DMS114 treated with DMSO at 0.1 percent for 48 hours (cell line): ENCODE data around the gene AKT1.

Experiments used
- DNase-seq: peaks from one replicate; lab custom pipeline; 2025; ENCODE audit not compliant: unreplicated experiment; lab: John Stamatoyannopoulos, UW

The AKT1 gene

GRCh38 chr14:104800015-104800770 is 4.6 kb upstream of the AKT1 start:
- DNase-seq, result no peak

DNA sequence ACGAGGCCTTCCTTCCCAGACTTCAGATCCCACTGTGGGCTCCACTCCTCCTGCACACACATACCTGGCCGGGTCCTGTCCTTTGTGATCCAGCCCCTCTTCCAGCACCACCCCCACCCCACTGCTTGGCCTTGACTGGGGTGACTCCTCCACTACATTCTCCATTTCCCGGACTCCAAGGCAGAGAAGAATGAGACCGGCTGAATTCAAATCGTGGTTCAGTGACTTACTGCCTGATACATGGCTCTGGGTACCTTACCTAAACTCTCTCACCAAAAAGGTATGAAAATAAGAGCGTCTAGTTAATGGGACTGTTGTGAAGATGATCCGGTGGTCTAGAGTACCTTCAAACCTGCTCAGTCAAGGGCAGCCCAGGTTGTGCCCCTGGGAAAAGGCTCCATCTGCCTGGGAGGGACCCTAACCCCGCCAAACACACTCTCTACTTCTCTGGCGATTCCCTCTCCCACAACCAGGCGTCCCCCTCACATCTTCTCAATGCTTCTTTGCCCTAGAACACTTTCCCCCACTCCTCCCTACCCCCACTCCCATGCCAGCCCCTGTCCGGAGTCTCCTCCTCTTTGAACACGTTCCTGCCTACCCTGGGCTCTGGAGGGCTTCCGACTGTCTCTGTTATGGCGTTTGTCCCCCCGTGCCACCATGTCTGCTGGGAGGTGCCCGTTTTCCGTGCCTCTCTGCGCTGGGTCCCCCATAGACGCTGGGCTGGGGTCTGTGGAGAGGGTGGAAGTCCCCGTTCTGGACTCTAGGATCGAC is 3.9 kb upstream of the AKT1 start:
- DNase-seq, result peak; percentile 26

DNA sequence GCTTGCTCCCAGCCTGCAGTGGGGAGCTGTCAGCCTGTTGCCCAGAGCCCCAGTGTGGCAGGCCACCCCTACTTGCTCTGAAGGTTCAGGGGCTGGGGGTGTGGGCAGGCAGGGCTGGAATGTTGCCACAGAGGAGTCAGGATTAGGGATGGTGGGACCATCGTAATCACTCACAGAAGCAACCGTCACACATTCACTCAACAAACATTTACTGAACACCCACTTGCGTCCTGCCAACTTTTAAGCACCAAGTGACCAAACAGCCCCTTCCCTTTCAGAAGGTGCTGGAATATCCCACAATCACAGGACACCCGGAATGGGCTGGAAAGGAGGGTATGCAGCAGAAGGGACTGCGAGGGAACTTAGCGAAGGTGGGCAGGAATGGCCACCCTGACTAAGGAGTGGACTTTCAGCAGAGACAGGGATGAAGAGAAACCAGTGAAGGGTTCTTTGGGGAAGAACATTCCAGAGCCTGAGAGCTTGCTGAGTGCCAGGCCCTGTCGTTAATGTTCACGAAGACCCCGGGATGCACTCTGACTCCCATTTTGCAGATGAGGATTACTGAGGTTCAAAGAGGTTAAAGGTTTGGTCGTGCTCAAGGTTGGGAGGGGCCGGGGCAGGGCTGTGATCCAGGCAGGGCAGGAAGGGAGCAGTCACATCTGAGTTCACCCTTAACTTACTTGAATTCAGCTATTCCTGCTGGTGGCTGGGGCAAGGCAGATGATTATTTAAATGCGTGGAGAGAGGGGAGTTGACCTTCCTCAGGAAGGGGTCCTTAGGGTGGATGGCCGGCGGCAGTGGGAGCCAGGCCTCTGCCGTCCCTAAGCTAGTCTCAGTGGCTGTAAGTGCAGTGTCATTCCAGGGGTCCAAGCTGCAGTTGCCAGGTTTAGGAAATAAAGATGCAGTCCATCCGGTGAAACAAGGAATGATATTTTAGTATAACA is 3.0 kb upstream of the AKT1 start:
- DNase-seq, result no peak

DNA sequence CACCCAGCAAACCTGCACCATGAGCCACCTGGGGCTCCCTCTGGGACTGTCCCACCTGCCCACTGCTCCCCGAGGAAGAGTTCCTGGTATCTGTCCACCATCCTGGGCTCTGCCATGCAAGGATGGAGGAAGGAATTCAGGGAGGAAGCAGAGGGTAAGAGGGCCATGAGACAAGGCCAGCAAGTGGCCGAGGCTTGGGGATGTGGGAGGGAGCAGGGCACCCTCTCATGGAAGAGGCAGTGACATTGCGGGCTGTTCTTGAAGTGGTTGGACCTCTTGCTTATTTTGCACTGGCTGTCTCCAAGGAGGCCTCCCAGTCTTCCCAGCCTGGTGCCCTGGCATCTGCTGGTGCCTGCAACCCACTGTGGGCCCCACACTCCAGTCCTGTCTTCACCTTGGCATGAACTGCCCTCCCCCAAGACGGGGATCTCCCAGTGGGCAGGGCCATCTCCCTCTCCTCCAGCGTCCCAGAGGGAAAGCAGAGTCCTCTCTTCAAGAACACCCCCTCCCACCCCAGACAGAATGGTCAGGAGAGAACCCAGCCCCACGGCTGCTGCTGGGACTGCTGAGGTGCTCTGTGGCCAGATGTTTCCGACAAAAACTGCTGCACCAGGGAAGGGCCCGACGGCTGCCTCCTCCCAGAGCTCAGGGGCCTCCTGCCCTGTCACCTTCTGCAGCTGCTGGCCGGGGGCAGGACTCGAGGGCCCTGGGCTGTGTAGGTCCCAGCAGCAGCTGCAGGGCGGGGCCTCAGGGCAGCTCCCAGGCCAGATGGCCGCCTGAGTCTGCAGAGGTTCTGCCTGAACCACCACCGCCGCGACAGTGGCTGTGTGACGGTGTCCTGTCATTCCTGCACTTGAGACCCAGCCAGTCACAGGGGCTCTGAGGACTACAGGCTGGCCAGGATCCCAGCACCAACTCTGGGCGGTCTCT is 1.8 kb upstream of the AKT1 start:
- no peak for DNase-seq

- no peak for DNase-seq
These were observed 1.1 kb upstream of the AKT1 start for GRCh38 chr14:104796687-104797081.

DNA sequence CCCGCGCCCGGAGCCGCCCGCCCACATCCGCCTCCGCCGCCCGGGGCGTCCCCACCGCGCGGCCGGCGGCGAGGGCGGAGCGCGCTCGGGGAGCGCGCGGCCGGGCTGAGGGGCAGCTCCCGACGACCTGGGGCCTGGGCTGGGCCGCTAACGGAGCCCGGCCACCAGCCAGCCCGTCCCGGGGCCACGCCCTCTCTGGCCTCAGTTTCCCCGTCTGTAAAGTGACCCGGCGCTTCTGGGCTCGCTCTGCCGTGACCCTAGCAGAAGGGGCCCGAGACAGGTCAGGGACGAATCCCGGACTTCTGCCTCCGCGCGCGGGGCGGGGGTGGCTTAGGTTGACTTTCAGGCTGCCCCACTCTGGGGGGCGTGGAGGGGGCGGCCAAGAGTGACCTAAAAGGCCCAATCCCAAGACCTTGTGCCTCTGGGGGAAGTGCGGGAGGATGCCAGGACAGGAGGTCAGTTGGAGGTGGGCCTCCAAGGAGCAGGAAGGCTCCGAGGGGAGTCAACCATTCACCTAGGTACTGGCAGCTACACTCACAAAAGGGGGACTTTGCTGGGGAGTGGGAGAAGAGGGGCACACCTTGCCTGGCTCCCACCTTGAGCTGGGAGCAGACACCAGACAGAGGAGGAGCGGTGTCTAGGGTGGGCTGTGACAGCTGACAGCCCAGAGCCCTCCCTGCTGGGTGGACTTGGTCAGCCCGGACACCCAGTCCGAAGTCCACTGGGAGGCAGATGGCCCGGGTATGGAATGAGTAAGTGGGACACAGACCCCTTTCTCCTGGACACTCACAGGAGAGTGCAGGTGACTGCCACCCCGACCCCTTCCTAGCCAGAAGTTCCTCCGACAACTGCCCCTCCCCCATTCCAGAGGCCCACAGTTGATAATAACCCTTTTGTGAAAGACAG is 486 bp upstream of the AKT1 start:
- DNase-seq, result no peak

- no peak for DNase-seq
These were observed 936 bp downstream of the AKT1 start for GRCh38 chr14:104794631-104794992.

GRCh38 chr14:104794099-104794498 is 1.4 kb downstream of the AKT1 start:
- no peak for DNase-seq

DNA sequence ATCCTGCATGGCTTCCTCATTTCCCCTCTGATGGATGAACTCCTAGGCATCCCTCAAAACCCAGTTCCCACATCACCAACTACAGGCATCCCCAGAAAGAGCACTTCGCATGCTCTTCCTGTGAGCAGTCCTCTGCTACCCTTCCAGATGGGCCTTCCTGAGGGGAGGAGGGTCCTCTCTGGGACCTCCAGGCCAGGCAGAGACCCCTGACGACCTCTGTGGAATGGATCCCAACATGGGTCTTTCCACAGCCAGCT is 1.9 kb downstream of the AKT1 start:
- no peak for DNase-seq

DNA sequence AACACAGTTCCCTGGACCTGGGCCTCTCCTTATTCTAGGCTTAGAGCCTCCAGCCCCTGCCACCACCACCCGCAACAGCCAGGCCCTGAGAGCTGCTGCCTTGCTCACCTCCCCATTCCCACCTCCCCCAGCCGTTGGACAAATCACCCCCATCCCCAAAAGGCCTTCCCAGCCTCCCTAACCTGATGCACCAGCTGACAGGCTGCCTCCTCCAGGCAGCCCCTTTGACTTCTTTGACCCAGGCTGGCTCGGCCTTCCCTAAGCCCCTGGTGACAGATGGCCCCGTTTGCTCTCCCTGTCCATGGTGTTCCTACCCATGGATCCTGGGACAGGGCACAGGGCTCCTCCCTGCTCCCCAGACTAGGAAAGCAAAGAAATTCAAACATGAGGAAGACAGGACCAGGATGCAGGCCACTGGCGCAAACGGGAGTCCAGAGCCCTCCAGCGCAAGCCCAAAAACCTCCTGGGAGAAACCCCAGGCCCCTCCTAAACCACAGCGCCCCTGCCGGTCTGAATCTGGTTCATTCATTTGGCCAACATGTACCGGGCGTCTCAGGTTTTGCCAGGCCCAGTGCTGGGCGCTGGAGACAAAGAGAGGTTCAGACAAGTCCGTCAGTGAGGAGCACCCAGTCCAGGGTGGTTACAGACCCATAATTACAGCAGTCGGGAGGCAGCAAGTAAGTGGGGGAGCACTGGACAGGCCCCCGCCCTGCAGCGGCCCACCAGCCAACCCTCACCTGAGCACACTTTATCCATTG is 2.4 kb downstream of the AKT1 start:
- no peak for DNase-seq

DNA sequence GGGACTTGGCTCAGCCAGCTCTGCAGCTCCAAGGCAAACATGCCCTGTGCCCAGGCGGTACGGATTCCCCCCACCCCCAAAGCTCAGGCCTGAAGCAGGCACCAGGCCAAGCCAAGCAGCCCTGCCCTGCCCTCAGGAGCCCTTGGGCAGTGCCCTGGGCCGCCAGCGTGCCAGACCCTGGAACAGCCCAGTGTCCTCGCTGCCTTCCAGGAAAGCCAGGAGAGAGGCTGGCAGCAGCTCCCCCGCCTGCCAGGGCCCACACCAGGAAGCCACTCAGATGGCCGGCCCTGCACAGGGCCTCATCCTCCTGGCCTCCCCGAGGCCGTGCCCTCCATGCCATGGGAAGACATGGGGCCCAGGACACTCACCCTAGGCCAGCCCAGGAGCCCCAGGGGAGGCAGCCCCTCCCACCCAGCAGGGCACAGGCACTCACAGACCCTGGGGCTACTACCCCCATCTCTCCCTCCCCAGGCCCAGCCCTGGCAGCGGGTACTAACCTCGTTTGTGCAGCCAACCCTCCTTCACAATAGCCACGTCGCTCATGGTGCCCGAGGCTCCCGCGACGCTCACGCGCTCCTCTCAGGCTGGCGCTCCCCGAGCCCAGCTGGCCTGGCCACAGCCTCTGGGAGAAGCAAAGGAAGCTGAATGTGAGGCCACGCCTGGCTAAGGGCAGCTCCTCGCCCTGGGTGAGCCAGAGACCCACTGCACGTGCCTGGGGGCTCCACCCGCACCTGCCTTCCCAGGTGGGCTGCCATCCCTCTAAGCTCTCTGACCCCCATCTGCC is 3.3 kb downstream of the AKT1 start:
- no peak for DNase-seq

GRCh38 chr14:104791425-104791824 is 4.1 kb downstream of the AKT1 start:
- DNase-seq, result no peak

- no peak for DNase-seq
These were observed 5.5 kb downstream of the AKT1 start for GRCh38 chr14:104789752-104790743.

DNA sequence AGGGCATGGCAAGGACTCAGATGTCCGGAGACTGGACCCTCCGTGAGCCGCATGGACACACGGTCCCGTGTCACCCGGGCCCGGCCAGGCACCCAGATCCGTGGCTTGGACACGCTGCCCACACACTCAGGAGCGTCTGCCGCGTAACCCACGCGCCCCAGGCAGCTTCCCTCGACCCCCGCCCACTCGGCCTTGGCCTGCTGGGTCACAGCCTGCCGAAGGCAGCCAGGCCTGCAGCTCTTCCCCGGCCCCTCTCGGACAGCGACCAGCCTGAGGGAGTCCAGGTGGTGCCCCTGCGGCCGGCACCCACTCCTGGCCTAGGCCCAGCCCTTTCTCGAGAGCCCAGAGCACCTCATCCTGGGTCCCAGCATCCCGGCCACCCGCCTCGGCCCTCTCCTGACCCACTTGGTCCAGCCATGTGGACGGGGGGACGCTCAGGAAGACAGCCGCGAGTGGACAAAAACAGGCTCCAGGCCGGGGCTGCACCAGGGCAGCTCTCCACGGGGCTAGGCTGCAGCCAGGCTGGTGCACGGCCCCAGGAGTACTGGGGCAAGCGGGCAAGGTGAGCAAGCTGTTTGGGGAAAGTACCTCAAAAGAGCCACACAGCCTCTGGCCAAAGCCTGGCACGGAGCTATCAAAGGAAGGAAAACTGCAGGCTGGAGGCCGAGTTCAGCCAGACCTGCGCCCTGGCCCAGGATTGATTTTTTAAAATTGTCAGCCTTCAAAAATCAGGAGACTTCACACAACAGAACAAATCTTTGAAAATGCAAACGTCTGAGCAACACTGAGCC is 6.5 kb downstream of the AKT1 start:
- DNase-seq, result no peak

- DNase-seq, result no peak
These were observed 7.3 kb downstream of the AKT1 start for GRCh38 chr14:104788161-104788818.

DNA sequence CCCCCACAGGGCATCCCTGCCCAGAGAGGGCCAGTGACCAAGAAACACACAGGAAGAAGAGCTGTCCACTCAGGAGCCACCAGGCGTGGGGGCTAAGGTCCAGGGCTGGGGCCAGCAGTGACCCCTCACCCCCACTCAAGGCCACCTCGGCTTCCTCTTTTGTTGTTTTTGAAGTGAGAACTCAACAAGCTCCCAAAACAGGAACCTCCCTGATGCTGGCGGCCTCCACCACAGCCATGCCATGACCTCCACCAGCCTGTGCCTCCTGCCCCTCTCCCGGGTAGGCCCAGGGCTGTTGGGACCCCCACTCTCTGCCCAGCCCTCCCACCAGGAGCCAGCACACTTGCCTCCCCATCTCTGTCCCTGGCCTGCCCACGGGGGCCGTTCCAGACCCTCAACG is 7.8 kb downstream of the AKT1 start:
- no peak for DNase-seq
